GM12891 (cell line): ENCODE results near the gene CYP4B1. TPM values are rescaled to one million over a fixed set of nuclear protein-coding genes. Genes with fewer than 3 reads are reported as not detected.
"Not testable (repeated sequence)": the region's sequence is repeated elsewhere in the genome, so short reads cannot be mapped to it uniquely, and the experiment has no call there.

Experiments
- DNase-seq: peaks from one replicate; pipeline ENCODE4 v3.0.0; 2011; ENCODE audit warnings: low spot score; ENCODE audit not compliant: insufficient read length
- FAIRE-seq: peaks from 2 replicates; lab custom pipeline; 2011; peaks lifted over from hg19 to GRCh38; lab: Jason Lieb, UNC
- PAX5 ChIP-seq: IDR thresholded peaks from 2 replicates; pipeline ENCODE4 v1.6.1; 2011; ENCODE audit warnings: low read length, moderate library complexity, mild to moderate bottlenecking; ENCODE audit not compliant: insufficient read depth, severe bottlenecking
- POLR2A ChIP-seq: IDR thresholded peaks from 2 replicates; pipeline ENCODE4 v1.6.1; 2011; ENCODE audit warnings: low read depth, low read length, control low read depth
- POLR2AphosphoS5 ChIP-seq: IDR thresholded peaks from 2 replicates; pipeline ENCODE4 v1.6.1; 2011; ENCODE audit warnings: low read depth, low read length, control low read depth
- POU2F2 ChIP-seq: IDR thresholded peaks from 2 replicates; pipeline ENCODE4 v1.6.1; 2011; ENCODE audit warnings: low read depth, mild to moderate bottlenecking, control low read depth, low read length, moderate library complexity
- SPI1 ChIP-seq: IDR thresholded peaks from 2 replicates; pipeline ENCODE4 v1.6.1; 2011; ENCODE audit warnings: low read depth, low read length, control low read depth
- TAF1 ChIP-seq: IDR thresholded peaks from 2 replicates; pipeline ENCODE4 v1.6.1; 2011; ENCODE audit warnings: low read depth, low read length, control low read depth
- polyA plus RNA-seq: library from polyadenylated mRNA; unstranded; fragments of >200 nt; gene quantifications from one replicate; pipeline ENCODE4 v1.2.1, GENCODE V29; 2012; ENCODE audit warnings: low read depth, missing spikeins, inconsistent platforms; ENCODE audit not compliant: missing spikeins

Gene CYP4B1
- polyA plus RNA-seq: not detected

- TF ChIP-seq PAX5 (no peak), POLR2AphosphoS5 (no peak), POU2F2 (no peak), TAF1 (no peak), SPI1 (no peak), POLR2A (no peak)
- FAIRE-seq: no peak
Measured at GRCh38 chr1:46798810-46799209, at the start of gene CYP4B1. Gene CYP4B1, plus strand, starts transcription at chr1:46799046. Its CDS starts 36 bp downstream, at chr1:46799082.

DNA sequence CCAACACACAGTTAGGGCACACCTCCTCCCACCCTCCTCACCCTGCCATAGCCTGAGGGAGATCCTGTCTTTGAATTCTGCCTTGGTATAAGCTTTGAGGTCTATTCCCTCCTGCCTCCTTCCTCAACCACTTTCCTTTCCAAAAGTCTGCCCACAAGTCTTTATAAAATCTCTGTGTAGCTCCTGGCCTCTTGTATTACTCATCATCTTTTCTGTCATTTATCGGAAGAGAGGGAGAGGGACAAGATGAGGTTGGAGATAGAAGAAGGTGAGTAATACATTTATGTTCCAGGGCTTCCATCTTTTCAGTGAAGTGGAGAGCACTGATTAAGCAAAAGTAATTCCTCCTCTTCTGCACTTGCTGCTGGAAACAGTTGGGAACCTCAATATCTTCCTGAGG, 49.4 kb upstream of the CYP4B1 start:
- FAIRE-seq (no peak), DNase-seq (no peak)

More at GRCh38 chr1:46798810-46799209, at the start of gene CYP4B1:
- DNase-seq: no peak

GRCh38 chr1:46749921-46750404, 48.9 kb upstream of the CYP4B1 start:
- no peak for TF ChIP-seq PAX5
- TF ChIP-seq POLR2A: no peak
- no peak for TF ChIP-seq SPI1
- TF ChIP-seq POU2F2: no peak
- TF ChIP-seq TAF1: no peak
- TF ChIP-seq POLR2AphosphoS5: no peak
- no peak for FAIRE-seq
- no peak for DNase-seq

More for the DNA sequence above, 49.4 kb upstream of the CYP4B1 start:
- TF ChIP-seq POU2F2 (no peak), PAX5 (no peak), POLR2A (no peak), TAF1 (no peak), POLR2AphosphoS5 (no peak), SPI1 (no peak)

GRCh38 chr1:46753985-46754384, 44.9 kb upstream of the CYP4B1 start:
- no peak for FAIRE-seq
- no peak for TF ChIP-seq SPI1
- no peak for TF ChIP-seq POLR2AphosphoS5
- TF ChIP-seq POLR2A: no peak
- no peak for TF ChIP-seq POU2F2
- no peak for TF ChIP-seq TAF1
- no peak for TF ChIP-seq PAX5
- DNase-seq: no peak

GRCh38 chr1:46754707-46755106, 44.1 kb upstream of the CYP4B1 start:
- DNase-seq, FAIRE-seq: not testable (repeated sequence)

DNA sequence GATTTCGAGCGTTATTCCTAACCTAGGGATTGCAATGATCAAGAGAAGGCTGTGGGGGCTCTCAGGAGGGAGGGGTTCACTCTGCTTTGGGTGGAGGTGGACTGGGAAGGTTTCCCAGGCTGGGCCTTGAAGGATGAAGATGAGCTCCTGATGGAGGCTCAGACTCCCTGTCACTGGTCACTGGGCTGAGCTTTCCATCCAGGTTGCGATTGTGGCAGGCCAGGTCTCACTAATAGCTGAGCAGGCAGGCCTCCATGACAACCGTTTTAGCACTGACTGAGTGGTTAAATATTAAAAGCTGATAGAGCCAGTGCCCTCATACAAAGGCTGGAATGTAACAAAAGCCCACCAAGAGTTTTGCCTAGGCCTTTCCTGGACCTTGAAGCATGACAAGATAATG, 43.7 kb upstream of the CYP4B1 start:
- FAIRE-seq (no peak), DNase-seq (no peak)
- TF ChIP-seq TAF1: no peak
- no peak for TF ChIP-seq PAX5
- no peak for TF ChIP-seq POU2F2
- TF ChIP-seq POLR2AphosphoS5: no peak
- TF ChIP-seq SPI1: no peak

GRCh38 chr1:46757247-46757955, 41.4 kb upstream of the CYP4B1 start:
- FAIRE-seq (no peak), DNase-seq (no peak)
- TF ChIP-seq POLR2A (no peak), TAF1 (no peak), PAX5 (no peak), POU2F2 (no peak), POLR2AphosphoS5 (no peak), SPI1 (no peak)

DNA sequence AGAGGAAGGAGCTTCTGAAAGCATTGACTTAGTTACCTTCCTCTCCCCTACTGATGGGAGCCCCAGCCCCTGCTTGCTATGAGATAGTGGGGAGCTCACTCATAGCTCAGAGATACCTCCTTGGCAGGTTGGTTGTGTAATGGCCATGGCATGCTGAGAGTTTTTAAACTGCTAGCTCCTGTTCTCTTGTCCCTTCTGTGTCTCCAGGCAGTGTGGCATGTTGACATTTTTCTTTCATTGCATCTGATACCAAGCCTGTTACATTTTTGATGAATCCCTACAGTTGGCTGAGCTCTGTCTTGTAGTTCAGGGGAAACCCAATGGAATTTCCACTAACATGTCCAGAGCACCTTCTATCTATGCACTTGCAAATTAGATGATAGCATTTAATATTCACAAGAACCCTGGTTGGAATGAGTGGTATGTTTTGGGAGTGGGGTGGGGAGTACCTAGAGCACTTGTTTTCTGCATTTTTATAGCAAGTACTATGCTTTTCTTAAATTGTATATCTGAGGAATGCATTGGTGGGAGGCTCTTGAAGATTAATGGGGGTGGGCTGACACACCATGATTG, 40.8 kb upstream of the CYP4B1 start:
- DNase-seq (no peak), FAIRE-seq (no peak)
- no peak for TF ChIP-seq SPI1
- TF ChIP-seq POLR2AphosphoS5: no peak
- TF ChIP-seq PAX5: no peak
- TF ChIP-seq TAF1: no peak
- TF ChIP-seq POLR2A: no peak
- TF ChIP-seq POU2F2: no peak

- FAIRE-seq (no peak), DNase-seq (no peak)
- TF ChIP-seq SPI1 (peak; percentile 34; the same call in 1 of the 2 replicates), POU2F2 (no peak), TAF1 (no peak), POLR2A (no peak), PAX5 (no peak), POLR2AphosphoS5 (no peak)
Measured at GRCh38 chr1:46760558-46761166, 38.2 kb upstream of the CYP4B1 start.

GRCh38 chr1:46761740-46762139, 37.1 kb upstream of the CYP4B1 start:
- TF ChIP-seq TAF1: no peak
- TF ChIP-seq POU2F2: no peak
- no peak for TF ChIP-seq SPI1
- TF ChIP-seq PAX5: no peak
- TF ChIP-seq POLR2A: no peak
- TF ChIP-seq POLR2AphosphoS5: no peak
- DNase-seq: no peak
- FAIRE-seq: no peak
